GM18867 (cell line): ENCODE data around the gene SEC16A.
"Not testable (repeated sequence)": the region's sequence is repeated elsewhere in the genome, so short reads cannot be mapped to it uniquely, and the experiment has no call there.

Experiments used
- ATAC-seq: cut with Tn5 transposase; IDR thresholded peaks from one replicate; pipeline ENCODE4 v1.9.1; 2021; ENCODE audit warnings: mild to moderate bottlenecking, moderate library complexity; ENCODE audit not compliant: unreplicated experiment

Gene SEC16A

GRCh38 chr9:136425367-136425766 is 57.5 kb downstream of the SEC16A start:
- not testable (repeated sequence) for ATAC-seq

- no peak for ATAC-seq
Observed at GRCh38 chr9:136424750-136425362, 58.0 kb downstream of the SEC16A start.

- ATAC-seq: no peak
Observed at GRCh38 chr9:136423432-136424146, 59.3 kb downstream of the SEC16A start.

- no peak for ATAC-seq
Observed at GRCh38 chr9:136422876-136423275, 60.0 kb downstream of the SEC16A start.

GRCh38 chr9:136421791-136422190 is 61.0 kb downstream of the SEC16A start:
- no peak for ATAC-seq

- ATAC-seq: no peak
Observed at GRCh38 chr9:136419092-136419420, 63.8 kb downstream of the SEC16A start.

GRCh38 chr9:136418182-136419091 is 64.4 kb downstream of the SEC16A start:
- no peak for ATAC-seq

GRCh38 chr9:136416914-136417313 is 65.9 kb downstream of the SEC16A start:
- no peak for ATAC-seq

GRCh38 chr9:136416427-136416826 is 66.4 kb downstream of the SEC16A start:
- no peak for ATAC-seq

GRCh38 chr9:136412962-136413361 is 69.9 kb downstream of the SEC16A start:
- no peak for ATAC-seq

- ATAC-seq: no peak
Observed at GRCh38 chr9:136411378-136411777, 71.5 kb downstream of the SEC16A start.

- peak; percentile 81 for ATAC-seq
Observed at GRCh38 chr9:136410500-136411287, 72.1 kb downstream of the SEC16A start, which contains the start of the genes ENTR1 and PMPCA. Gene ENTR1, minus strand, starts transcription at chr9:136410614. Its CDS starts 217 bp downstream, at chr9:136410397. Gene PMPCA, plus strand, starts transcription at chr9:136410658. Its CDS starts 11 bp downstream, at chr9:136410669.

GRCh38 chr9:136409557-136410455 is 73.0 kb downstream of the SEC16A start:
- peak; percentile 20 for ATAC-seq

- no peak for ATAC-seq
Observed at GRCh38 chr9:136407911-136408310, 74.9 kb downstream of the SEC16A start.

GRCh38 chr9:136407061-136407460 is 75.8 kb downstream of the SEC16A start:
- not testable (repeated sequence) for ATAC-seq

GRCh38 chr9:136405904-136406303 is 76.9 kb downstream of the SEC16A start:
- ATAC-seq: not testable (repeated sequence)

- ATAC-seq: no peak
Observed at GRCh38 chr9:136405481-136405880, 77.4 kb downstream of the SEC16A start.

GRCh38 chr9:136404801-136405136 is 78.1 kb downstream of the SEC16A start:
- ATAC-seq: no peak

- ATAC-seq: no peak
Observed at GRCh38 chr9:136403915-136404800, 78.7 kb downstream of the SEC16A start.
